HEK293 (cell line): ENCODE results near the gene NCCRP1.

Experiments
- CTCF ChIP-seq: fragments of 450-650 bp; formaldehyde crosslinking; IDR thresholded peaks from 2 replicates; pipeline ENCODE4 v1.5.1; 2016; ENCODE audit warnings: missing biosample characterization, missing genetic modification characterization
- MYNN ChIP-seq: fragments of 450-650 bp; formaldehyde crosslinking; IDR thresholded peaks from 2 replicates; pipeline ENCODE4 v1.5.1; 2016; ENCODE audit warnings: missing biosample characterization, missing genetic modification characterization, borderline replicate concordance
- YY2 ChIP-seq: fragments of 450-650 bp; formaldehyde crosslinking; IDR thresholded peaks from 2 replicates; pipeline ENCODE4 v1.5.1; 2016; ENCODE audit warnings: missing biosample characterization, missing genetic modification characterization
- ZNF214 ChIP-seq: fragments of 450-650 bp; formaldehyde crosslinking; IDR thresholded peaks from 2 replicates; pipeline ENCODE4 v1.5.1; 2017; ENCODE audit warnings: missing biosample characterization, mild to moderate bottlenecking, missing genetic modification characterization, borderline replicate concordance
- ZNF24 ChIP-seq: fragments of 450-650 bp; formaldehyde crosslinking; IDR thresholded peaks from 2 replicates; pipeline ENCODE4 v1.5.1; 2016; ENCODE audit warnings: missing biosample characterization, missing genetic modification characterization
- ZNF274 ChIP-seq, 2 experiments: fragments of 200-500 bp in 1 of 2; fragments of 450-650 bp in 1 of 2; sonication (Bioruptor generic) in 1 of 2; formaldehyde crosslinking in 1 of 2; IDR thresholded peaks; 2 replicates each; pipeline versions ENCODE4 v1.5.1 to v1.6.1; 2014 to 2016; ENCODE audit warnings: borderline replicate concordance in 1 of 2, inconsistent platforms in 1 of 2, low read length in 1 of 2, missing biosample characterization in 1 of 2, missing genetic modification characterization in 1 of 2
- ZNF530 ChIP-seq: fragments of 450-650 bp; formaldehyde crosslinking; IDR thresholded peaks from 2 replicates; pipeline ENCODE4 v1.5.1; 2016; ENCODE audit warnings: low read depth, missing biosample characterization, missing genetic modification characterization
- ZNF580 ChIP-seq: fragments of 450-650 bp; formaldehyde crosslinking; IDR thresholded peaks from 2 replicates; pipeline ENCODE4 v1.5.1; 2016; ENCODE audit warnings: missing biosample characterization, missing genetic modification characterization
- ZNF624 ChIP-seq: fragments of 450-650 bp; formaldehyde crosslinking; IDR thresholded peaks from 2 replicates; pipeline ENCODE4 v1.5.1; 2017; ENCODE audit warnings: missing biosample characterization, missing genetic modification characterization

- TF ChIP-seq ZNF24 = no peak
- no peak for TF ChIP-seq CTCF (tag by site-specific recombination)
- TF ChIP-seq ZNF214 = no peak
- no peak for TF ChIP-seq ZNF274 (IDR thresholded peaks at IDR 0.05; ENCODE audit: low read length)
- TF ChIP-seq ZNF274 (tag by site-specific recombination; IDR thresholded peaks at IDR 0.05; ENCODE audit: borderline replicate concordance) = no peak
- TF ChIP-seq YY2 (tag by site-specific recombination) = no peak
- TF ChIP-seq MYNN (tag by site-specific recombination) = no peak
- no peak for TF ChIP-seq ZNF580
- TF ChIP-seq ZNF624 (tag by site-specific recombination) = no peak
- TF ChIP-seq ZNF530 (tag by site-specific recombination) = no peak
These were observed 28.3 kb upstream of the NCCRP1 start for GRCh38 chr19:39168258-39169142.
